Measurements from ENCODE around the gene TMEM91. TPM values are rescaled to one million over a fixed set of nuclear protein-coding genes. Genes with fewer than 3 reads are reported as not detected.

Gene TMEM91
- total and polyA plus RNA-seq, 2 of the 13 experiments (the other 11 are each of a cell fraction or from before 2014, with no cell fraction given), result 6.3 to 10.3 TPM

GRCh38 chr19:41412953-41413352, 36.6 kb downstream of the TMEM91 start (continued):
- TF ChIP-seq, protein P1, sequence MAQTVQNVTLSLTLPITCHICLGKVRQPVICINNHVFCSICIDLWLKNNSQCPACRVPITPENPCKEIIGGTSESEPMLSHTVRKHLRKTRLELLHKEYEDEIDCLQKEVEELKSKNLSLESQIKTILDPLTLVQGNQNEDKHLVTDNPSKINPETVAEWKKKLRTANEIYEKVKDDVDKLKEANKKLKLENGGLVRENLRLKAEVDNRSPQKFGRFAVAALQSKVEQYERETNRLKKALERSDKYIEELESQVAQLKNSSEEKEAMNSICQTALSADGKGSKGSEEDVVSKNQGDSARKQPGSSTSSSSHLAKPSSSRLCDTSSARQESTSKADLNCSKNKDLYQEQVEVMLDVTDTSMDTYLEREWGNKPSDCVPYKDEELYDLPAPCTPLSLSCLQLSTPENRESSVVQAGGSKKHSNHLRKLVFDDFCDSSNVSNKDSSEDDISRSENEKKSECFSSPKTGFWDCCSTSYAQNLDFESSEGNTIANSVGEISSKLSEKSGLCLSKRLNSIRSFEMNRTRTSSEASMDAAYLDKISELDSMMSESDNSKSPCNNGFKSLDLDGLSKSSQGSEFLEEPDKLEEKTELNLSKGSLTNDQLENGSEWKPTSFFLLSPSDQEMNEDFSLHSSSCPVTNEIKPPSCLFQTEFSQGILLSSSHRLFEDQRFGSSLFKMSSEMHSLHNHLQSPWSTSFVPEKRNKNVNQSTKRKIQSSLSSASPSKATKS (CRISPR knock-in tag; IDR thresholded peaks at IDR 0.05), result no peak
- TF ChIP-seq HMG20A (CRISPR knock-in tag; IDR thresholded peaks at IDR 0.05; ENCODE audit: borderline replicate concordance) (no peak), HOXA7 (CRISPR knock-in tag; IDR thresholded peaks at IDR 0.05) (no peak), KLF6 (CRISPR knock-in tag; IDR thresholded peaks at IDR 0.05) (no peak), ZMYM4 (CRISPR knock-in tag; IDR thresholded peaks at IDR 0.05) (no peak), NONO (IDR thresholded peaks at IDR 0.05) (no peak), NONO (CRISPR knock-in tag; conservative IDR thresholded peaks at IDR 0.05) (no peak), ZNF782 (CRISPR knock-in tag; IDR thresholded peaks at IDR 0.05; ENCODE audit: borderline replicate concordance) (no peak), MED13 (CRISPR knock-in tag; IDR thresholded peaks at IDR 0.05) (no peak), NFKBIZ (CRISPR knock-in tag; IDR thresholded peaks at IDR 0.05) (no peak), ZNF776 (CRISPR knock-in tag; IDR thresholded peaks at IDR 0.05) (no peak), PRMT3 (CRISPR knock-in tag; IDR thresholded peaks at IDR 0.05; ENCODE audit: borderline replicate concordance, low read depth) (no peak), ATM (IDR thresholded peaks at IDR 0.05; ENCODE audit: borderline replicate concordance) (no peak), TEAD3 (CRISPR knock-in tag; optimal IDR thresholded peaks at IDR 0.05; ENCODE audit: borderline replicate concordance) (no peak), MXD4 (CRISPR knock-in tag; IDR thresholded peaks at IDR 0.05) (no peak), POLR2A (IDR thresholded peaks at IDR 0.05; ENCODE audit: insufficient read depth in 1 of 2, low read depth in 2 of 2, low read length in 2 of 2) (no peak), ZBTB21 (CRISPR knock-in tag; IDR thresholded peaks at IDR 0.05) (no peak), ZSCAN30 (CRISPR knock-in tag; IDR thresholded peaks at IDR 0.05) (no peak), ZNF703 (CRISPR knock-in tag; IDR thresholded peaks at IDR 0.05; ENCODE audit: borderline replicate concordance) (no peak), ADNP (CRISPR knock-in tag; IDR thresholded peaks at IDR 0.05) (no peak), U2AF1 (optimal IDR thresholded peaks at IDR 0.05; ENCODE audit: low read depth, low read length) (no peak), ZNF652 (CRISPR knock-in tag; IDR thresholded peaks at IDR 0.05; ENCODE audit: borderline replicate concordance, low read depth) (no peak), CBFB (CRISPR knock-in tag; IDR thresholded peaks at IDR 0.05) (no peak), KDM5B (CRISPR knock-in tag; IDR thresholded peaks at IDR 0.05; ENCODE audit: borderline replicate concordance) (peak; percentile 44; the same call in 1 of the 2 replicates), ZBTB25 (CRISPR knock-in tag; IDR thresholded peaks at IDR 0.05) (no peak)
- TF ChIP-seq, protein P2, sequence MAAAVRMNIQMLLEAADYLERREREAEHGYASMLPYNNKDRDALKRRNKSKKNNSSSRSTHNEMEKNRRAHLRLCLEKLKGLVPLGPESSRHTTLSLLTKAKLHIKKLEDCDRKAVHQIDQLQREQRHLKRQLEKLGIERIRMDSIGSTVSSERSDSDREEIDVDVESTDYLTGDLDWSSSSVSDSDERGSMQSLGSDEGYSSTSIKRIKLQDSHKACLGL (CRISPR knock-in tag; IDR thresholded peaks at IDR 0.05), result 0 out of 2 replicates have a peak, but pooled peaks have one; percentile 31
- TF ChIP-seq, protein P3, sequence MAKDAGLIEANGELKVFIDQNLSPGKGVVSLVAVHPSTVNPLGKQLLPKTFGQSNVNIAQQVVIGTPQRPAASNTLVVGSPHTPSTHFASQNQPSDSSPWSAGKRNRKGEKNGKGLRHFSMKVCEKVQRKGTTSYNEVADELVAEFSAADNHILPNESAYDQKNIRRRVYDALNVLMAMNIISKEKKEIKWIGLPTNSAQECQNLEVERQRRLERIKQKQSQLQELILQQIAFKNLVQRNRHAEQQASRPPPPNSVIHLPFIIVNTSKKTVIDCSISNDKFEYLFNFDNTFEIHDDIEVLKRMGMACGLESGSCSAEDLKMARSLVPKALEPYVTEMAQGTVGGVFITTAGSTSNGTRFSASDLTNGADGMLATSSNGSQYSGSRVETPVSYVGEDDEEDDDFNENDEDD (CRISPR knock-in tag; IDR thresholded peaks at IDR 0.05; ENCODE audit: borderline replicate concordance), result 0 out of 2 replicates have a peak, but pooled peaks have one; percentile 29
- TF ChIP-seq, protein P4, sequence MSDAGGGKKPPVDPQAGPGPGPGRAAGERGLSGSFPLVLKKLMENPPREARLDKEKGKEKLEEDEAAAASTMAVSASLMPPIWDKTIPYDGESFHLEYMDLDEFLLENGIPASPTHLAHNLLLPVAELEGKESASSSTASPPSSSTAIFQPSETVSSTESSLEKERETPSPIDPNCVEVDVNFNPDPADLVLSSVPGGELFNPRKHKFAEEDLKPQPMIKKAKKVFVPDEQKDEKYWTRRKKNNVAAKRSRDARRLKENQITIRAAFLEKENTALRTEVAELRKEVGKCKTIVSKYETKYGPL (CRISPR knock-in tag; IDR thresholded peaks at IDR 0.05), result no peak
- TF ChIP-seq, protein P5, sequence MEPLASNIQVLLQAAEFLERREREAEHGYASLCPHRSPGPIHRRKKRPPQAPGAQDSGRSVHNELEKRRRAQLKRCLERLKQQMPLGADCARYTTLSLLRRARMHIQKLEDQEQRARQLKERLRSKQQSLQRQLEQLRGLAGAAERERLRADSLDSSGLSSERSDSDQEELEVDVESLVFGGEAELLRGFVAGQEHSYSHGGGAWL (CRISPR knock-in tag; IDR thresholded peaks at IDR 0.05), result no peak

Data from HepG2 (cell line).